Urothelium cell line (cell line): ENCODE measurements around the gene MASP1.
A peak's percentile ranks its signal among the peaks of the same experiment; 100 is the strongest.

Experiments
- DNase-seq: peaks from one replicate; pipeline ENCODE4 v3.0.0; 2011; ENCODE audit warnings: low spot score, mixed read lengths
- FAIRE-seq: peaks from 2 replicates; lab custom pipeline; 2011; peaks lifted over from hg19 to GRCh38; lab: Jason Lieb, UNC

Gene MASP1

GRCh38 chr3:187291512-187292132 lies at the start of gene MASP1:
Gene MASP1 (minus strand): TSS chr3:187291737. CDS start chr3:187291632, 105 bp downstream.
- FAIRE-seq (no peak), DNase-seq (no peak)

- FAIRE-seq (no peak), DNase-seq (no peak)
These were observed 49.0 kb upstream of the MASP1 start for GRCh38 chr3:187340578-187340977.

- DNase-seq = no peak
- FAIRE-seq = no peak
These were observed 44.8 kb upstream of the MASP1 start for GRCh38 chr3:187336322-187336721.

- FAIRE-seq = no peak
- DNase-seq = no peak
These were observed 43.4 kb upstream of the MASP1 start for GRCh38 chr3:187334904-187335303.

- FAIRE-seq = no peak
- no peak for DNase-seq
These were observed 37.2 kb upstream of the MASP1 start for GRCh38 chr3:187328691-187329090.

- DNase-seq = no peak
- FAIRE-seq = no peak
These were observed 36.3 kb upstream of the MASP1 start for GRCh38 chr3:187327845-187328244.

- FAIRE-seq = no peak
- DNase-seq = no peak
These were observed 34.1 kb upstream of the MASP1 start for GRCh38 chr3:187325632-187326031.

GRCh38 chr3:187323091-187323490 lies 31.6 kb upstream of the MASP1 start:
- no peak for DNase-seq
- FAIRE-seq = no peak

- FAIRE-seq (no peak), DNase-seq (no peak)
These were observed 30.8 kb upstream of the MASP1 start for GRCh38 chr3:187322291-187322690.

- DNase-seq = no peak
These were observed 30.2 kb upstream of the MASP1 start for GRCh38 chr3:187321766-187322165.

GRCh38 chr3:187319699-187320302 lies 28.3 kb upstream of the MASP1 start:
- FAIRE-seq = no peak
- DNase-seq = peak; percentile 67

More at GRCh38 chr3:187321766-187322165, 30.2 kb upstream of the MASP1 start:
- no peak for FAIRE-seq

GRCh38 chr3:187318819-187319616 lies 27.5 kb upstream of the MASP1 start:
- DNase-seq (peak; percentile 66), FAIRE-seq (peak; percentile 52)

- FAIRE-seq (no peak), DNase-seq (no peak)
These were observed 24.3 kb upstream of the MASP1 start for GRCh38 chr3:187315872-187316271.

- DNase-seq (no peak), FAIRE-seq (no peak)
These were observed 22.6 kb upstream of the MASP1 start for GRCh38 chr3:187314176-187314575.

- DNase-seq (no peak), FAIRE-seq (no peak)
These were observed 19.5 kb upstream of the MASP1 start for GRCh38 chr3:187310954-187311470.

GRCh38 chr3:187310226-187310625 lies 18.7 kb upstream of the MASP1 start:
- no peak for DNase-seq
- no peak for FAIRE-seq

GRCh38 chr3:187305881-187306280 lies 14.3 kb upstream of the MASP1 start:
- DNase-seq (no peak), FAIRE-seq (no peak)

GRCh38 chr3:187299611-187300010 lies 8.1 kb upstream of the MASP1 start:
- FAIRE-seq = no peak
- no peak for DNase-seq

GRCh38 chr3:187296911-187297310 lies 5.4 kb upstream of the MASP1 start:
- DNase-seq (no peak), FAIRE-seq (no peak)

- DNase-seq = no peak
- no peak for FAIRE-seq
These were observed 4.5 kb upstream of the MASP1 start for GRCh38 chr3:187296058-187296457.

- FAIRE-seq (no peak), DNase-seq (no peak)
These were observed 3.9 kb upstream of the MASP1 start for GRCh38 chr3:187295316-187296034.
